HCT116 (cell line): Measurements from ENCODE around the gene RNF114.

Experiments used
- TF ChIP-seq, protein P1 (sequence below), 3 experiments: fragments of 200-600 bp in 1 of 3; sonication (generic) in 1 of 3; IDR thresholded peaks in 2 of 3; conservative IDR thresholded peaks in 1 of 3; 2 replicates each; pipeline ENCODE4 v1.5.1; 2012 to 2017; ENCODE audit warnings: low read depth in 2 of 3, low read length in 2 of 3, antibody characterized with exemption in 1 of 3, borderline replicate concordance in 1 of 3, control low read depth in 1 of 3, mild to moderate bottlenecking in 1 of 3, mixed read lengths in 1 of 3, mixed run types in 1 of 3, moderate library complexity in 1 of 3; ENCODE audit not compliant: insufficient read depth in 1 of 3
- TF ChIP-seq, protein P2 (sequence below): IDR thresholded peaks from 2 replicates; pipeline ENCODE4 v1.6.1; 2012

GRCh38 chr20:49915118-49915379 is 21.1 kb upstream of the RNF114 start:
- TF ChIP-seq, protein P1, sequence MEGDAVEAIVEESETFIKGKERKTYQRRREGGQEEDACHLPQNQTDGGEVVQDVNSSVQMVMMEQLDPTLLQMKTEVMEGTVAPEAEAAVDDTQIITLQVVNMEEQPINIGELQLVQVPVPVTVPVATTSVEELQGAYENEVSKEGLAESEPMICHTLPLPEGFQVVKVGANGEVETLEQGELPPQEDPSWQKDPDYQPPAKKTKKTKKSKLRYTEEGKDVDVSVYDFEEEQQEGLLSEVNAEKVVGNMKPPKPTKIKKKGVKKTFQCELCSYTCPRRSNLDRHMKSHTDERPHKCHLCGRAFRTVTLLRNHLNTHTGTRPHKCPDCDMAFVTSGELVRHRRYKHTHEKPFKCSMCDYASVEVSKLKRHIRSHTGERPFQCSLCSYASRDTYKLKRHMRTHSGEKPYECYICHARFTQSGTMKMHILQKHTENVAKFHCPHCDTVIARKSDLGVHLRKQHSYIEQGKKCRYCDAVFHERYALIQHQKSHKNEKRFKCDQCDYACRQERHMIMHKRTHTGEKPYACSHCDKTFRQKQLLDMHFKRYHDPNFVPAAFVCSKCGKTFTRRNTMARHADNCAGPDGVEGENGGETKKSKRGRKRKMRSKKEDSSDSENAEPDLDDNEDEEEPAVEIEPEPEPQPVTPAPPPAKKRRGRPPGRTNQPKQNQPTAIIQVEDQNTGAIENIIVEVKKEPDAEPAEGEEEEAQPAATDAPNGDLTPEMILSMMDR (IDR thresholded peaks at IDR 0.05 in 2 of 3, conservative IDR thresholded peaks at IDR 0.05 in 1 of 3; ENCODE audit: borderline replicate concordance in 1 of 3, insufficient read depth in 1 of 3, low read depth in 2 of 3, low read length in 2 of 3): no peak
- TF ChIP-seq, protein P2, sequence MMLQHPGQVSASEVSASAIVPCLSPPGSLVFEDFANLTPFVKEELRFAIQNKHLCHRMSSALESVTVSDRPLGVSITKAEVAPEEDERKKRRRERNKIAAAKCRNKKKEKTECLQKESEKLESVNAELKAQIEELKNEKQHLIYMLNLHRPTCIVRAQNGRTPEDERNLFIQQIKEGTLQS: no peak
